SKM-1 (cell line): ENCODE results near the gene RAMACL.

Experiments used
- DNase-seq: peaks from one replicate; lab custom pipeline; 2025; ENCODE audit not compliant: unreplicated experiment; lab: John Stamatoyannopoulos, UW

Gene RAMACL

DNA sequence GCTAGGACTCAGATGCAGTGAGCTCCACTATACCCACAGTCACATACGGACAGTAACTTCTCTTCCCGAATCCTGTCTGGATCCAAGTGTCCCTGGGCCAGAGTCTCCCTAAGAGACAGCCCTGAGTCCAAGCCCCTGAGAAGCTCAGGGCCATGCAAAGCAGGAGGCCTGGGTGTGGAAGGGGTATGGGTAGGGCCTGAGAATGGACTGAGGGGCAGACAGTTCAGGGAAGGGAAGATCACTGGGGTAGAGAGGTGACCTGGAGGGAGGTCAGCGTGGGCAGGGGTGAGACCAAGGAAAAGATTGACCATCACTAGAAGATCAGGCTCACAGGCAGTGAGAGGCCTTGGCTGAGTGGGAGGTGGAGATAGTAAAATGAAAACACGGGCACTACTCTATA, 31.8 kb upstream of the RAMACL start:
- no peak for DNase-seq

DNA sequence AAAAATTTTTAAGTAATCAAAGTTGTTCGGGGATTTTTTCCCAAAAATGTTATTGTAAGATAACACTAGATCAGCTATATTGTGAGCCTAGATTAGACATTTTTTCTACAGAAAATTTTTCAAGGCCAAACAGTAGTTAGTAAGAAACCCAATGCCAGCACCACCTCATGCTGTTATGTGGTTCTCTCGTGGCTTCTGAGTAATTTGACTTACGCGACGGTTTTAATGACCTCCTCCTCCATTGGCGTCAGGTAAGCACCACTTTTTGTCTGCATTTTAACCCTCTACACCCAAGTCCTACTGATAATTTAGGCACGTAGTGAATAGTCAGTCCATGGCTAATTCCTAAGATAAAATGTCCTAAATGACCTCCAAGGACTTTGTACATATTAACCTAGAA, 30.9 kb upstream of the RAMACL start:
- no peak for DNase-seq

DNA sequence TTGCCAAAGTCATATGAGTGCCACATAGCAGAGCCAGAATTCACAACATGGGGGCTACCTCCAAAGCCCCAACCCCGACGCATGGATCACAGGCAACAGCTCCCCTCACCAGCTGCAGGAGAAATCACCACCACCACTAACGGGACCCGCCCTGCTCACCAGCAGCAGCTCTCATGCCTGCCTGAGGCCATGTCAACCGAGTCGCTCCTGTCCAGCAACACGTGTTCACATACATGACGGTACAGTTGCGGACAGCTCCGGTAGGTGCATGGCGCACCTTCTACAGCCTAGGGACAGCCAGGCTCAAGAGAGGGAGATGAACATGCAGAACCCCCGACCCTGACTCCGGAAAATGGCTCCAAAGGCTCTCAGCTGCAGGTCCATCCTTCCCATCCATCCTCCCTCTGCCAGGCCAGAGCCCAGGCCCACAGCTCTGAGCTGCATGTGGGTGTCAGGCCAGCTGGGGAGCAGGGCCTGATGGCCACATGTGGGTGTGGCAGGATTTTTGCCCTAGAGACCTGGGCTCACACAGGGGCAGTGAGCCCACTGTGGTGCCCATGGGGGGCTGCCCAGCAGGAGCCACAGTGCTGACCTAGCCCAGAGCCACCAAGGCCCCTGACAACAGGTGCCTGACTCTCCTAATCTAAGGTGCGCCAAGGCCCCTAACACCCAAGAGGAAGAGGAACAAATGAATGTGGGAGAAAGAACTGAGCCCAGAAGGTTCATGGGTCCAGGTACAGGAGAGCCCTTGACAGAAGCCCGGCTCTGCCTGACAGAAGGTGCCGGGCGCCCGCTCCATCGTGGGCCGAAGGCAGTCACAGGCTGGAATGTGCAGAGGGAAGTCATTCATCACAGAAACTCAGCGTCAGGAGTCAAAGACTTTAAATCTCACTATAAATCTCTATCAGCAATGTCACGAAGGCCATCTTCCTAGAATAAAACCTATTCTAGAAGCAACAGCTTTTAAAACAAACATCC, 30.1 kb upstream of the RAMACL start:
- DNase-seq = no peak

DNA sequence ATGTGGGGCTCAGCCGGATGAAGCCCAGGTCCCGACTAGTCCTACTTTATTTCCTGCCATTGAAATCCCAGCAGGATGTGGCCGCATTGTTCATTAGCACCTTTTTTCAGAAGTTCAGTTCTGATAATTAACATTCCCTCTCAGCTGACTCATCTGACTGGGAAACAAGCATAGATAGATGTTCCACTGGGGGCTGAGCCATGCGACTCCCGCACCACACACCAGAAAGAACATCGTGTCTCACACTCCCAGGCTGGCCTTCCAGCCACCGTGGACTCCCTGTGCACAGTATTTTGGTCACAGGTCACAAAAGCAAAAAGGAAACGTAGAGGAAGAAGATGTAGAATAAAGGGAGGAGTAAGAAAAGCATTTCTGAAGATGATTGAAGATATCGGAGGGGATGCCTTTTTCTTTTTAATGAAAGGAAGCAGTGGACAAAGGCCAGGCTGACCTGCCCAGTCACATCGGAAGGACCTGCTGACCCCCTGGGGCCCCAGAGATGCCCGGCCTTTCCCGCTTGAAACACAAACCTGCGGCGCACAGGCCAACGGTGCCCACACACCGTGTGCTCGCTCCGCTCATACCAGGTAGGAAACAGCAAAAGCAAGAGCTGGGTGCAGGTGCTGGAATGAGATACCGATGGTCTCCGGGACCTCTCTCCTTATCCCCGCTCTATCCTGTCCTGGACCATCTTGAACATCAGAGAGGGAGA, 28.7 kb upstream of the RAMACL start:
- DNase-seq = no peak

DNA sequence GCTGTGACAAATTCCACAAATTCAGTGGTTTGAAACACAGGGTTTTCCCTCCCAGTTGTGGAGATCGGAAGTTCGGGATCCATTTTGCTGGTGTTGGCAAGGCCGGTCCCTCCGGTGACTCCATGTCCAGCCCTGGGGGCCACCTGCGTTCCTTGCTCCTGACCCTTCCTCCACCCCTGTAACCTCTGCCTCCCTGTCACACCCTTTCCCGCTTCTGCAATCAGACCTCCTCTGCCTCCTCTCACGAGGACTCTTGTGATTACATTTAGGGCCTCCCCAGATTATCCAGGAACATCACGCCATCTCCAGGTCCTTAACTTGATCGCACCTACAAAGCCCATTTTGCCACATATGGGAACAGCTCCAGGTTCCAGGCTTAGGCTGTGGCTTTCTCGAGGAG, 28.1 kb upstream of the RAMACL start:
- DNase-seq = no peak

DNA sequence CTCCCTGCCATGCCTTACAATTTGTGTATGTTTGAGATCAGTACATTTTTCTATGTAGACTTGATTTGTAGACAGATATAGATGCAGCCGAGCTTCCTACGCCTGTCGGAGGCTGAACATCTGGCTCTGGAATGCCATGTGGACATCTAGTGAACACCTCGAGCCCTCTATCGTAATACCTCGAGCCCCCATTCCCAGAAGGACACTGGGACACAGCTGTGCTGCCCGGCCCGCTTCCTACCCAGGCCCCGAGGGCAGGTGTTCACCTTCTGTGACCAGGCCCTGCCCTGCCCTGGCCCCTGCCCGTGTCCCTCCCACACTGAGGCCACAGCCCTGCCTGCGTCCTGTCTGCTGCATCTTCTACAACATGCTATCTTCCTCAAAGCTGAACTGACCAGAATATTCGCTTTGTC, 27.7 kb upstream of the RAMACL start:
- no peak for DNase-seq

DNA sequence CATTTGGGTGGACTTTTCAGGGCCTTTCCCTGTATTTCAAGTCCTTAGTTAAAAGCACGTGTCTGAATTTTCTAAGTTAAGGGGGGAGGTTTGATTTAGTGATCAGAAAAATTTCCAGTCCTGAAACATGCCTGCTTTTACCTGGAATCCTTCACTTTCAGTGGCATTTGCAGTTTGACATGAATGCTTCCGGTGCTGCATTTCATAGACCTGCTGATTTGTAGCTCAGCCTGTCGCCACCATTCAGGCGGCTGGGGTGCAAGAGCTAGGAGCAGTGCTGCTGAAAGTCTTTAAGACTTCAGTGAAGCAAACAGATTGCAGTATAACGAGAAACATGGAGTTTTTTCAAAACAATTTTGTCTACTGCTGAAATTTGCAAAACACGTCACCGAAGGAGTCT, 26.5 kb upstream of the RAMACL start:
- no peak for DNase-seq

DNA sequence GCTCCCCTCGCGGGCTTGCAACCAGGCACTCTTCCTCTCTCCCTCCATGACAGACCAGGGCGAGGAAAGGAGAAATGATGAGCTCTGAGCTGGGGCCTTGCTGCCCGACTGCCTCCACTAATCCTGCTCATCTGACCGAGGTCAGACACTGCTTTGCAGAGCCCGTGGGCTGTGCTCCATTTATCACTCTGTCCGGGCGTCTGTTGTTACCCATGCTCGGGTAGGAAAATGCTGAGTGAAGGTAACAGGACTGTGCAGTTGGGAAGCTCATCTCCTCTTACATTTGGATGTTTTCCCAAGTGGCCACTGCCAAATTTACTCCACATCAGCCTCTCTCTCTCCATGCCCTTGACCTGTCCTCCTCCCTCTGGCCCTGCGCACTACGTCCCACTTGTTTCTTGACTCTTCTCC, 26.0 kb upstream of the RAMACL start:
- no peak for DNase-seq

DNA sequence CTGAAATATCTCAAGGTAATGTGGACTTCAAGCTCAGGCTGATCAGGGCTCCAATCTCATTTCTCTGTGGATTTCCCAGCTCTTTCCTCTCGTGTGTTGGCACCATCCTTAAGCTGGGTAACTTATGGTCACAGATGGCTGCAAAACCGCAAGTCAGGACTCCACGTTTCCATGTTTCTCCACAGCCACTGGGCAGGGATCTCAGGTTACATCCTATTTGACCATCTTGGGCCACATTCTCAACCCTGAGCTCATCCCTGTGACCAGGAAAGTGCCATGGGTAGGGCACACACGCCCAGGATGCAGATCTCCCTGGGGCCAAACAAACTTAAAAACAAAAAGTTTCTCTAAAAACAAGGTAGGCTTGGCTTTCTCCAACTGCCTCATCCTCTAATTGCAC, 25.2 kb upstream of the RAMACL start:
- no peak for DNase-seq

DNA sequence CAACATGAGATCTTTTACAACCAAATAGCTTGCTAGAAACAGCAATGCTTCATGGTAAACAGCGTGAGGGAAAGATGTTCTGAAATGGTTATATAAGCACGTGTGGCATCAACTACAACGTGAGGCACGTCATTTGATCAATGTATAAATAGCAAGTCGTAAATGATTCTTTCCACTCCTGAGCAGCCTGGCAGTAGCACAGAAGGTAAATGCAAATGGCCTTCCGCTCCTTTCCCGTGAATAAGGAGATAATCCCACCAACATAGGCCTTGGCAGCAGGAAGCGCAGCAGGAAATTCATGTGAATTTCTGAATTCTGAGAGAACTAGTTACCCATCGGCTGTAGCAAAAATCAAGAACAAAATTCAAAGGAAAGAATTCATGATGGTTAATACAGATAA, 23.6 kb upstream of the RAMACL start:
- DNase-seq = no peak

DNA sequence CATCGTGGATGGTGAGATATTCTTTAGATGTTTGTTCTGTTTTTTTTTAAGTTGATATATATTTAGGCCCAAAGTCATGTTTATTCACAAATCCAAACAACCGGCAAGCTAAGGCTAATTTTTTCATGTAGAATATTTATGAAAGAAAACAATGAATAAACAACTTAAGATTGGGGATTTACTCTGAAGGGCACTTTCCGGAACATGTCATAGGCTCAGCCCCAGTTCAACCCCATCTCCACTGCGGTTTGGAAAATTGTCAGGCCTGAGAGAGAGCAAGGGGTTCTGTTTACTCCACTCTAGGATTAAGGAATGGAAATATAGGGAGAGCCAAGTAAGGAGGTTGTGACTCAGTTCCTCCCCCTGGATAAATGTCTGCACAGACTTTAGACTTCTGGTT, 22.3 kb upstream of the RAMACL start:
- DNase-seq = no peak

DNA sequence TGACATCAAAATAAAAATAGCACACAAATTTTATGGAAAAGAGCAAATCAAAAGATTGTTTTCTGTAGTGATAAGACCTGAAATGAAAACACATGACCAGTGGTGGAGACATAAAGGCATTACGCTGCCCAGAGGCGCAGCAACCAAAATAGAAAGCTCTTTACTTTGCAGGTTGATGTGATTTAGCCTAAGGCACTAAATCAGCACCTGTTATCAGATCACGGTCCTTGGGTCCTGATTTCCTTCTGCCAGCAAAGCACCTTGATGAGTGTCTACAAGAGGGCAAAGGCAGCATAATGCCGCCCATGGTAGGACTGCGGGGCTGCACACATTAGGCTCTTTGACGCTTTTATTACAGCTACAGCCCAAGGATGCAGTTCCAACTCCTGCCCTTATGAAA, 19.3 kb upstream of the RAMACL start:
- DNase-seq = no peak

DNA sequence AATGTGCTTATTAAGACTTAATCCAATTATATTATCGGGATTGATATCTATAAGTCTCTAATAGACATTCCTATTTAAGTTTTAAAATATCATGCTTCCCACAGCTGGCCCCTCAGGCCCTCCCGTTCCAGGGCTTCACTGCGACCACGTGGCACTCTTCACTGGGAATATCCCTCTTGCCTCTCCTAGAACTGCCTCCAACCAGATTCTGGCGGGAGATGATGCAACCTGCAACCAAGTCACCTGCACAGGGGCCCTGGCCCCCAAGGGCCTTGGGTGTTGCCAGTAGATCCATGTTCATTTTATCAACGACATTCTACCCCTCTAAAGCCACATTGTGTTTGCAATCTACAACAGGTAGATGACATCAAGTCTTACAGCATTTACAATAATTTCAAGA, 18.4 kb upstream of the RAMACL start:
- DNase-seq = no peak

DNA sequence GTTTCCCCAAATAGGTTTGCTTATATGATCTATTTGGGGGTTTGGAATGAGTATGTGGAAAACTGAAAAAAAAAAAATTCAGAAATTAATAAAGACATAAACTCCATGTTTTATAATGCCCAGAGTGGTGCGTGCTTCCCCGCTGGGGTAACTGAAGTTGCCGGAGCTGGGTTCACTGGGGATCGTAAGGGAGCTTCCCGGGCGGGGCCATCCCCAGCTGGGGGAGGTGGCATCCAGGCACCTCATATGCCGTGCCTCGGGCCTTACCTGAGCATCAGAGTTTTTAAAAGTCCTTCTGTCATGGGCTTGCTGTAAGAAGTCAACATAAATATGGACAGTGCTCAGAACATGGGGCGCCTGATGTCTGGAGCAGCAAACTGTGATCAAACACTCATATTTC, 17.9 kb upstream of the RAMACL start:
- no peak for DNase-seq

DNA sequence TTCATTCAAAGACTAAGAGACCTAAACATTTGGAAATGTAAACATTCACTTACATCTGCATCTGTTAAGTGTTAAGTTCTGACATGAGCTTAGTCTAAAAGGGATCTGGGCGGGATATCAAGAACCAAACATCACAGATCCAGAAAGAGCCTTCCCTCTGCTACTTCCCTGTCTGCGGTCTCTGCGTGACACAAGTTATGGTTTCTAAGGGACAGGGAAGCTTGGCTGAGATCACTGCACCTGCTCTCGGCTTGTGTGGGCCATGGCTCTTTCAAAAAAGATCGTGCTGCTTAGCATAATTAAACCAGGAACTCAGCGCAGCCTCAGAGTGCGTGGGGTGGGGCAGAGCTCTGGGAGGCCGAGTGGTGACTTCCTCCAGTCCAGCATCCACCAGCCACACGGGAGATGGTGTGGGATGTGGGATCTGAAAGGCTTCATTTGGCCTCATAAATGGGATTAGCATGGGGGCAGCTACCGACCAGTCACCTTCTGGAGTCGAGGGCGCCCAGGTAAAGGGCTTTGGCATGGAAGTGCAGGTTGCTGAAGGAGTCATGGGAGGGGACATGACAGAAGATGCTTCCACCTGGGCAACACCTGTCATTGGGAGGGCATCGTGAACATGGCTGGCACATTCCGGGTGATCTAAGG, 16.7 kb upstream of the RAMACL start:
- DNase-seq = no peak

DNA sequence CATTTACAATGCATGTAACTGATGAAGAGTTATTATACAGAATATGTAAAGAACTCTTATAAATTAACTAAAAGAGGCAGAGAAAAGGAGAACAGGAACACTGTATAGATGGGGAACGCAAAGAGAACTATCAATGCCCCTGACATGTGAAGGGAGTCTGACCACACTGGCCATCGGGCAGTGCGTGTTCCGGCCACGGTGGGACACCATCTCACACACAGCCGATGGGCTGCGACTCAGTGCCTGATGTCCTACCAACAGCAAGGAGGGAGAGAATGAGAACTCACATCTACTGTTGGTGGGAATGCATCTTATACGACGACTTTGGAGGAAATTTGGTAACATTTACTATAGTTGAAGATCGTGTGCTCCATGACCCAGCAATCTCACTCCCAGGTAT, 15.5 kb upstream of the RAMACL start:
- no peak for DNase-seq

DNA sequence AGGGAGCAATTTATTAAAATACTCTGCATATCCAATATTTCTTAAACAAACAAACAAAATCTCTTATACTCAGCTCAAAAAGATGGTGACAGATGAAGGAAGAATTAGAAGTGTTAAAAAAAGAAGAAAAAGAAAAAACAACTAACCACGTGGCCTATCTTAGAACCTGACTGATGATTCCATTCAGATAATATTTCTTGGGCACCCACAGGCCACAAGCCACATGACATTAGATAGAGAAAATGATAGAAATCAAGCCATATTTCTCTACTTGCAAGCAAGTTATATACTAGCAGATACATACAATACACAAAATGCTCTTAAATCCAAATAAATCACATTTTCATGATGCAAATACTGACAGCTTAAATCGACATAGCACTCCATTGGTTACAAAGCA, 14.5 kb upstream of the RAMACL start:
- no peak for DNase-seq

DNA sequence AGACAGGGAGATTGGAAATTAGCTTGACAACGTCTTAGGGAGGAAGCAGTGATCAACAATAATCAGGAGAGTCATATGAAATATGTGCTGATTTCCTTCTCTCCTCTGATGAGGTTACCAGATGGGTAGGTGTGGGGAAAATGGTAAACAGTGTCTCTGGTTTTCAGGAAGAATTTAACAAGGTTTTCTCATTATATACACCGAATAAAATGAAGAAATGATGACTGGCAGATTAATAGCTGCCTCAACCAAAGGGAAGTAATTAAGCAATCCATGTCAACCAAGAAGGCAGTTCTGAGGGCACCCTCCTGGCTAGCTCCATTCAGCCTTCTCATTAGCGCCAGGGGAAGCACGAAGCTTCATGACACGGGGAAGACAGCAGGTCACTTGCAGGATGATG, 12.7 kb upstream of the RAMACL start:
- no peak for DNase-seq

DNA sequence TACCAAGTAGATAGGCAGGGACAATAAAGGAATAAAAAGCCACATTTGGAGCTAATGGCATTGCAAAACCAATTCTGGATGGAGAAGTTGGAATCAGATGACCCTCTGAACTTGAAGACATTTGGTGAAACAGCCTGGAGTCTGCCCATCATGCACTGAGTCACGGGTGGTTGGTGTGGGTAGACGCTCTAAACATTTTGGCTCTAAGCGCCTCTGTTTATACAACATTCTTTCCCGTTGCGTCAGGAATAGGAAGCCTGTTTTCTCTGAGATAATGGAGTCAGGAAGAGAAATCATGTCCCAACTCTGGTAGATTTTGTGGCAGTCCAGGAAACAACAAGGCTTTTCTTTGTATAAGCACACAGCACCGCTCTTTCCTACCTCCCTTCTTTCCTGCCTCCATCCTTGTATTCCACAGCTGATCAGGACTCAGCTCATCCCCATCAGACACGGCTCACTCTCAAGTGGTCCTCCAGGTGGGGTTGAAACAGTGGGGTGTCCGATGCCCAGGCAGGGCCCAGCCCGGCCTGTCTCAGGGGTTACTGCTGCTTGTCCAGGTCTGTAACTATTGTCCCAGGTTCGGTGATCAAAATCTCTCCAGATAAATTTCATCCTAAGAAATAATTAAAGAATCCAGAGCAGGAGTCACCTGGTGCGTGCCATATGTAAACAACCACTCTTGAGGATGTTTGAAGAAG, 12.1 kb upstream of the RAMACL start:
- no peak for DNase-seq

DNA sequence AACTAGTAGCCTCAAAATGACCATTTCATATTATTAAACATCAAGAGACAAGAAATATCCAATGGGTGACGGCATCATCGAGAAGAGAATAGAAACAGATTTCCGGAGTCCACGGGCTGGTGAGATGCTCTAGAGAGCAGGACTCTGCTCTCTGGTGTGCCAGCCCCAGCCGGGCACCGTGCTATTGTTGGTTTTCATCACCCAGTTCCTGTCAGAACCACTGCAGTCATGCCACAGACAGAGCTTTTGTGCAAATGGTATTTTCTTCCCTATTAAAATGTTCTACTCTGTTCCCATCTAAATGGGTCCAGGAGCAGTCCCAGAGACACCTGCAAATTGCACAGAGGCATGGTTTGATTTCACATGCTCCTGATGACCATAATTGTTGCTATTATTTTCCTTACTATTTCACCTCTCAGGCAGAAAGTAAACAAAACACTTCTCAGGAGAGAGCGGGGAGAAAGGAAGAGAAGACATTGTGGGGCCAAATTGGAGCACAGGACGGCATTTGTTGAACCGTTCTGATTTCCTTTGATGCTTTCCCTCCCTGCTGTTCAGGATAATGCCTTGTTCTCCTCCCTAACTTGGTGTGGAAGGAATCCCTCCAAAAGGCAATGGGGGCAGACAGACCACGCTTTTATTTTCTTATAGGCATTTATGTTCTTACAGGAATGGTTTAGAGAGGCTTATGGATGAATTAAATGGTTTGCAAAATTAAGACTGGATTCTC, 11.4 kb upstream of the RAMACL start:
- DNase-seq = no peak
